Measurements from ENCODE around the gene ZBBX.

- TF ChIP-seq, protein P1, sequence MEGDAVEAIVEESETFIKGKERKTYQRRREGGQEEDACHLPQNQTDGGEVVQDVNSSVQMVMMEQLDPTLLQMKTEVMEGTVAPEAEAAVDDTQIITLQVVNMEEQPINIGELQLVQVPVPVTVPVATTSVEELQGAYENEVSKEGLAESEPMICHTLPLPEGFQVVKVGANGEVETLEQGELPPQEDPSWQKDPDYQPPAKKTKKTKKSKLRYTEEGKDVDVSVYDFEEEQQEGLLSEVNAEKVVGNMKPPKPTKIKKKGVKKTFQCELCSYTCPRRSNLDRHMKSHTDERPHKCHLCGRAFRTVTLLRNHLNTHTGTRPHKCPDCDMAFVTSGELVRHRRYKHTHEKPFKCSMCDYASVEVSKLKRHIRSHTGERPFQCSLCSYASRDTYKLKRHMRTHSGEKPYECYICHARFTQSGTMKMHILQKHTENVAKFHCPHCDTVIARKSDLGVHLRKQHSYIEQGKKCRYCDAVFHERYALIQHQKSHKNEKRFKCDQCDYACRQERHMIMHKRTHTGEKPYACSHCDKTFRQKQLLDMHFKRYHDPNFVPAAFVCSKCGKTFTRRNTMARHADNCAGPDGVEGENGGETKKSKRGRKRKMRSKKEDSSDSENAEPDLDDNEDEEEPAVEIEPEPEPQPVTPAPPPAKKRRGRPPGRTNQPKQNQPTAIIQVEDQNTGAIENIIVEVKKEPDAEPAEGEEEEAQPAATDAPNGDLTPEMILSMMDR (IDR thresholded peaks at IDR 0.05), result no peak
- TF ChIP-seq POLR2A (IDR thresholded peaks at IDR 0.05) (no peak), POLR2AphosphoS5 (IDR thresholded peaks at IDR 0.05; ENCODE audit: insufficient read depth in 1 of 2, low read depth in 1 of 2) (no peak)
Measured at GRCh38 chr3:167203062-167203461, 177.0 kb downstream of the ZBBX start.

All from vagina (tissue), 2 donors.